ENCODE measurements around the gene PSMF1. TPM values are rescaled to one million over a fixed set of nuclear protein-coding genes. Genes with fewer than 3 reads are reported as not detected.

Gene PSMF1
- total RNA-seq, 1 experiment from 2014 or later = 153 TPM

DNA sequence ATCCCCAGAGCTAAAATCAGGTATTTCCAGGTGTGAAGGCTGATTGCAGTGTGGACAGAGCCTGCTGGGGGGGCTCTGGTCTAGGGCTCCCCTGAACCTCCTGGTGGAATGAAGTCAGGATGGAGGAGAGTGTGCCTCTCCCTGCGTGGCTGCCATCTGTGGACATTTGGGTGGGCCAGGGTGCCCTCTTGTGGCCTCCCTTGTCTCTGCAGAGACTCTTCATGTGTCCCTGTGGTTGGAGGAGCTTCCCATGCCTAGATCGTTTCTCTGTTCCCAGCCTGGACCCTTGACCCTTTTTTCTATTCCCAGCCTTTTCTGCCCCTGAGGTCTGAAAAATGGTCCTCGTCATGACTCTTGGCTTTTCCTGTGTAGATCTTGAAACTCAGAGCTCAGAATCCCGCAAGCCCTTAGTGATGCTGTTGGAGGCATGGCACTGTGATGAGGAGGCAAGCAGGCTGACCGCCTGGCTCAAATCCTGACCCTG lies 9.9 kb upstream of the PSMF1 start:
- ChIA-PET POLR2A (no interaction called here), CTCF (interaction anchor here (0.6 to 1.5 kb wide), 15 partner anchors 9 to 643 kb away, joined by 3 to 9 read pairs (median 4); partner anchors contain the start of gene SLC52A3), RAD21 (ENCODE audit: low non-redundant PET in 1 of 2, low total read pairs in 2 of 2, uncharacterized antibody in 2 of 2, unreplicated experiment in 2 of 2) (interaction anchor here in 1 of 2 experiments (1.4 kb wide), 1 partner anchor 153 kb away, joined by 3 read pairs; no protein-coding TSS in a partner anchor)
- Histone ChIP-seq H3K9ac (ENCODE audit: low read length) (no peak overlapping the region), H3K4me1 (ENCODE audit: control insufficient read depth in 1 of 2, insufficient read depth in 2 of 2, low read length in 2 of 2) (no peaks in the 10 kb centered on the region), H3K9me2 (ENCODE audit: insufficient read depth) (no peaks in the 10 kb centered on the region), H3K79me2 (ENCODE audit: insufficient read depth, low read length) (no peaks in the 10 kb centered on the region), H2AFZ (ENCODE audit: low read depth, low read length, poor library complexity, severe bottlenecking) (no peak overlapping the region), H4K20me1 (ENCODE audit: insufficient read depth) (no peaks in the 10 kb centered on the region), H3K4me3 (replicated peaks in 1 of 2; ENCODE audit: low read depth in 1 of 2, low read length in 2 of 2) (no peak overlapping the region), H3K9me3 (ENCODE audit: control insufficient read depth in 1 of 2, insufficient read depth in 1 of 2, low read depth in 1 of 2, low read length in 2 of 2) (no peaks in the 10 kb centered on the region), H3K27ac (ENCODE audit: low read depth, low read length) (no peak overlapping the region), H3K4me2 (ENCODE audit: low read length) (no peak overlapping the region), H3K27me3 (ENCODE audit: insufficient read depth, low read length) (no peaks in the 10 kb centered on the region), H3K36me3 (ENCODE audit: control insufficient read depth in 1 of 2, insufficient read depth in 2 of 2, low read length in 2 of 2) (no peaks in the 10 kb centered on the region)
- ATAC-seq (peak; percentile 98), DNase-seq (ENCODE audit: low read depth, low spot score) (peak; percentile 26)
- no TSS peak for BruUV-seq (replicated peaks)
- TF ChIP-seq ZFX (IDR thresholded peaks at IDR 0.05) (no peak), CBX3 (IDR thresholded peaks at IDR 0.05; ENCODE audit: low read depth) (no peak), EGR1 (IDR thresholded peaks at IDR 0.05; ENCODE audit: low read depth) (no peak), RAD21 (IDR thresholded peaks at IDR 0.05; ENCODE audit: low read depth) (peak; percentile 68), CEBPB (IDR thresholded peaks at IDR 0.05; ENCODE audit: low read depth) (no peak), FOSL1 (IDR thresholded peaks at IDR 0.05; ENCODE audit: low read depth) (no peak), JUND (IDR thresholded peaks at IDR 0.05) (no peak), EZH2phosphoT487 (IDR thresholded peaks at IDR 0.05; ENCODE audit: borderline replicate concordance) (no peak), YY1 (IDR thresholded peaks at IDR 0.05; ENCODE audit: extremely low read depth, insufficient replicate concordance, low read depth, low read length) (no peak)
- TF ChIP-seq, protein P1, sequence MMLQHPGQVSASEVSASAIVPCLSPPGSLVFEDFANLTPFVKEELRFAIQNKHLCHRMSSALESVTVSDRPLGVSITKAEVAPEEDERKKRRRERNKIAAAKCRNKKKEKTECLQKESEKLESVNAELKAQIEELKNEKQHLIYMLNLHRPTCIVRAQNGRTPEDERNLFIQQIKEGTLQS (IDR thresholded peaks at IDR 0.05) = no peak
- TF ChIP-seq, protein P2, sequence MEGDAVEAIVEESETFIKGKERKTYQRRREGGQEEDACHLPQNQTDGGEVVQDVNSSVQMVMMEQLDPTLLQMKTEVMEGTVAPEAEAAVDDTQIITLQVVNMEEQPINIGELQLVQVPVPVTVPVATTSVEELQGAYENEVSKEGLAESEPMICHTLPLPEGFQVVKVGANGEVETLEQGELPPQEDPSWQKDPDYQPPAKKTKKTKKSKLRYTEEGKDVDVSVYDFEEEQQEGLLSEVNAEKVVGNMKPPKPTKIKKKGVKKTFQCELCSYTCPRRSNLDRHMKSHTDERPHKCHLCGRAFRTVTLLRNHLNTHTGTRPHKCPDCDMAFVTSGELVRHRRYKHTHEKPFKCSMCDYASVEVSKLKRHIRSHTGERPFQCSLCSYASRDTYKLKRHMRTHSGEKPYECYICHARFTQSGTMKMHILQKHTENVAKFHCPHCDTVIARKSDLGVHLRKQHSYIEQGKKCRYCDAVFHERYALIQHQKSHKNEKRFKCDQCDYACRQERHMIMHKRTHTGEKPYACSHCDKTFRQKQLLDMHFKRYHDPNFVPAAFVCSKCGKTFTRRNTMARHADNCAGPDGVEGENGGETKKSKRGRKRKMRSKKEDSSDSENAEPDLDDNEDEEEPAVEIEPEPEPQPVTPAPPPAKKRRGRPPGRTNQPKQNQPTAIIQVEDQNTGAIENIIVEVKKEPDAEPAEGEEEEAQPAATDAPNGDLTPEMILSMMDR (IDR thresholded peaks at IDR 0.05 in 2 of 3, conservative IDR thresholded peaks at IDR 0.05 in 1 of 3; ENCODE audit: borderline replicate concordance in 1 of 3, insufficient read depth in 1 of 3, low read depth in 2 of 3, low read length in 2 of 3) = peak; percentile 59 to 92 (median 78)
- intact Hi-C loops (cut with micrococcal nuclease) = loop anchor here (1.0 to 10.0 kb wide), 2 partner anchors 134 to 292 kb away; no protein-coding TSS in a partner anchor
